Renal pelvis (tissue), 4 donors: ENCODE results near the gene NTRK2. TPM values are rescaled to one million over a fixed set of nuclear protein-coding genes. Genes with fewer than 3 reads are reported as not detected.
A peak's percentile ranks its signal among the peaks of the same experiment; 100 is the strongest.

ENCODE experiments used
- DNase-seq: peaks from one replicate; pipeline ENCODE4 v3.0.0-alpha.2; 2013
- polyA plus RNA-seq, 3 donors: library from polyadenylated mRNA; unstranded; fragments of 120-200 nt; gene quantifications; one replicate each; pipeline ENCODE4 v1.2.1, GENCODE V29; 2013; ENCODE audit not compliant: insufficient read length in 3 of 3

The NTRK2 gene
- polyA plus RNA-seq, 3 donors: 81.1 to 111 (median 97.1) TPM

DNA sequence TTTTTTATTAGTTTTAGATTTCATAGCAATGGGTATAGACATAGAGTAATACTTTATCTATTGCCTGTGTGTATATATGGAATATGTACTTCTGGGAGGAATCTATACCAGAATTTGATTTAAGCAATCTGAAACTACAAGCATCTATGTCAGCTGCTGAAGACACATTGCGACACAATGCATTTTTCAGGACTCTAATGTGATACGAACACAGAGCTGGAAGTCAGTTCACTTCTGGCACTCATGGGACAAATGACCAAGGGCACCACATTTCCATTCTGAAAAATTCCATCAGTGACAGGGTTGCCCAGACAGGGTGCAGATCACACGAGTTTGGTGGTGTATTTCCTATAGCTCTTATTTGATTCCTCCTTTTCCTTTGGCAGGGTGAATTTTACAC lies 259.5 kb downstream of the NTRK2 start:
- no peak for DNase-seq

DNA sequence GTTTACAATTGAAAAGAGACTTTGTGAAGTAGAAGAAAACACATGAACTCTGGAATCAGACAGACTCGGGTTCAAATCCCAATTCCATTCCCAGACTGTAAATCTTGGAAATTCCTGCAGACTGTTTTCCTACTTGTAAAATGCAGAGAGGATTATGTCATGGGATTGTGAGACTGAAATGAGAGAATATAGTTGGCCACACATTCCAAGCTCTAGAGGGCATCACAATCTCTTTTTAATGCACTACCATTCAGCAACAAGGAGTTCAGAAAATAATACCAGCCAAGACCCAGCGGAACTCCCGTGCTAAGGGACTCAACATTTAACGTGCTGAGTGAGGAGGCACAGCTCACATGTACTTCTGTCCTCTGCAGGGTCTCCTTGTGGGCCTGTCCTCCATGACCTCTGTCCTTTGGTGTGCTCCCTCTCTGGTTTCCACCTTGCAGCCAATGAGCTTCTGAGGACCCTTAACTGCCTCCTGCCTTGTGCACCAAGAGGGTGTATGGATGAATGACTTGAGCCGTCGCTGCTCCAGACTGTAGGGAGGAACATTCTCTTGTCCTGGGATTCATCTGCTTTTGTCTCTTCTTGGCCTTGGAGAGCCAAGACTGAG lies 263.5 kb downstream of the NTRK2 start:
- peak; percentile 56 for DNase-seq

DNA sequence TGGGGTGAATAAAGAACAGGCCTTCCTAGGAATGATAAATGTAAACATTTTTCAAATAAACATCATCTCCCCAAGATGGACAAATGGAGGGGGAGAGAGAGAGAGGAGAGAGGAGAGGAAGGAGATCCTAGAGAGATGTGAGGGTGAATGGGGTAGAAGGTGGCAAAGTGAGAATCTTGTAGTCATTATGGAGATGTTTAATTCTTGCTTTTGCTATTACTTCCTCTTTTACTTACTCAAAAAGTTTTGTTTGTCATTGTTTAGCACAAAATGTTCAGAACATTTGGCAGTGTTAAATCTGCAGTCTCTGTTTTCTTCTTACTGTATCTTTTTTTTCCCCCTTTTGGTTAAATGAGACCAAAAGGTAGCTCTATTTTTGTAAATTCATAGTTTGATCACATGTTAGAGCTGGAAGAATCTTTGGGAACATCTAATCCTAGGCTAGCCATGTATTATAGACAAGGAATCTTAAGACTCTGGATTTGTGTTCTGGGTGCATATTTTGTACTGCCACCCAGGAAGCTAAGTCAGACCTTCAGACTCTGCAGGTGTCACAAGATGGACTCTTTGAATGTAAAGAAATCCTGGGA lies 266.1 kb downstream of the NTRK2 start:
- no peak for DNase-seq

DNA sequence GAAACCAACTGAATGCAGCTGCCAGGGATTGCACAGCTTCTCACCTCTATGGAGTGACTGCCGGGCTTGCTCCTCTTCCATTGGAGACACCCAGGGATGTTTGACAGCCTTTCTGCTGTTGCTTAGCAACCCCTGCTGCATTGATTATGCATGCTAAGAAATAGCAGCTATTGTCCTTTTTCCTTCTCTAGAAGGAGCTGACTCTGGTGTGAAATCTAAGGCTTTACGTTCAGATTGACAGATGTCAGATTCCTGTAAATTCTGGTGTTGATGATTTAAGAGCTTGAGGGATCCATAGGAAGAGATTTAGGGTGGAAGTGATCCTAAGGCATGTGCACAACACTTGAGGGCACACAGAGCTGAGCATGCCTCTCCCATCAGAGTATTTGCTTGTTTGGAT lies 267.7 kb downstream of the NTRK2 start:
- DNase-seq: no peak

- no peak for DNase-seq
Measured at GRCh38 chr9:84937581-84937980, 268.1 kb downstream of the NTRK2 start.

DNA sequence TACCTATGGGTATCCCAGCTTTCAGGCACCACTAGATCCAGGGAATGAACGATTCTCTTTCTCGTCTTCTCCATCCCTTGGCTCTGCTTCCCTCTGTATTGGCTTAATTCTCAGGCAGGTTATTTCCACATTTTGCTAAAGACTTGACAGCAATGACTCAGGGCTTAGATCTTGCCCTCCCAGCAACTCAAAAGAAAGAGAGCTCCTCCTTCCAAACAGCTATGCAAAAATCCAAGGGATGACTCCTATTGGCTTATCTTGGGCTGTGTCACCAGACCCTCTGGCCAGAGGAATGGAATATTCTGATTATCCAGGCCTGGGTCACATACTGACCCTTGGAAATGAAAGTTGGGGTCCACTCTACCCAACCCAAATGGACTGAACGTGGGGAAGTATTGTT lies 270.2 kb downstream of the NTRK2 start:
- no peak for DNase-seq

DNA sequence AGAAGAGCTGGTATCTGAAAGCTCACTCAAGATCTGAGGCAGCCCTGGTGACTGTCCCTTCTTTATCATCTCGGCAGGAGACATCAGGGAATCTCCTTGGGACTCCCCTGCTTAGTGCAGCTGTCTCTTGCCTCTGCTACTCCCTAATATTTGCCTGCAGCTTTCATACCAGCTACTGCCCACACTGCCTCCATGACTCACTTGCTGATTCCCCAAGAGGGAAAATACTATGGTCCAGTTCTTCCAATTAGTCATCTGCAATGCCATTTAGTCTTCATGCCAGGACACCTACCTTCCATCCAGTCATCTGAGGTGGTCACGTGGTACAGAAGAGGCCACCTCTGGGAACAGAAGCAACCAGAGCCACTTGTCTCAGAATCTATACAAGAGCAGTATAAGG lies 270.8 kb downstream of the NTRK2 start:
- no peak for DNase-seq

DNA sequence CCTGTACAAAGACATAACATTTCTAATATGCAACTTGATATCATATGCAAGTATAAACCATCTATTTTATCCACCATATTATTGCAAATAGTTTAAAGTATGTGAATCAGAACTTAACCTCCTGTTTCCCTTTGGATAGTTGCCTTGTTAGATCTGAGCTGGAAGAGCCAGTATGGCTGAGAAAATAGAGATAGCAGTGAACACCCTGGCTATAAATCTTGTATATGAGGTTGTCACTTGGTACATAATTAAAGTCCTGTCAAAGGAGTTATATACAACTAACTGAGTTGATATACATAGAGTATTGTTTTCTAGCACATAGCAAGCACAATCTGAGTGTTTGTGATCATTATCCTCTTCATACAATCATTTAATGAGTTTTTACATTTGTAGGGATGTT lies 272.3 kb downstream of the NTRK2 start:
- DNase-seq: peak; percentile 38

DNA sequence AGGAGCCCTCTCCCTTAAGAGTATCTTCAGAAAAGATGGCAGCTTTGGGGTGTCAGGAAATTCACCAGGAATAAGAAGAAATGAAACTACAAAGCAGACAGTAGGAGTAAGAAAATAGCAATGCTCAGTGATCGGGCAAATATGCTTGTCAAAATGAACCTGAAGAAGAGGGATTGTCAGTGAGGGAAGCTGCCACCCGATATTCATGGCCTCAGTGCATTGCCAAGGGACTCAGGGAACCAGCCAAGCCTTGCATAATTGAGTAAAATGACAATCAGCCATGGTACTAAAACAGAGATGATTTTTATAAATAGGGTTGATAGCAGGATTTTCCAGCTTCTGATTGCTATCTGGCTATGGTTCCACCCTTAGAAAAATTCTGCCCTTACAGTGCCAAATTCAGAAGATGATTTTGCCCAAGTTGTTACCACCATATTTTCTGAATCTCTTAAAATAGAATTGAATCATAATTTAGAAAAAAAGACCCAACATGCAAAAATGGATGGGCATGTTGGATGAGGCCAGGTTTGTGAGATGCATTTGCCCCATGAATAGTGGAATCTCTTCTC lies 274.0 kb downstream of the NTRK2 start:
- no peak for DNase-seq

GRCh38 chr9:84945878-84946538 lies 276.5 kb downstream of the NTRK2 start:
- DNase-seq: no peak

DNA sequence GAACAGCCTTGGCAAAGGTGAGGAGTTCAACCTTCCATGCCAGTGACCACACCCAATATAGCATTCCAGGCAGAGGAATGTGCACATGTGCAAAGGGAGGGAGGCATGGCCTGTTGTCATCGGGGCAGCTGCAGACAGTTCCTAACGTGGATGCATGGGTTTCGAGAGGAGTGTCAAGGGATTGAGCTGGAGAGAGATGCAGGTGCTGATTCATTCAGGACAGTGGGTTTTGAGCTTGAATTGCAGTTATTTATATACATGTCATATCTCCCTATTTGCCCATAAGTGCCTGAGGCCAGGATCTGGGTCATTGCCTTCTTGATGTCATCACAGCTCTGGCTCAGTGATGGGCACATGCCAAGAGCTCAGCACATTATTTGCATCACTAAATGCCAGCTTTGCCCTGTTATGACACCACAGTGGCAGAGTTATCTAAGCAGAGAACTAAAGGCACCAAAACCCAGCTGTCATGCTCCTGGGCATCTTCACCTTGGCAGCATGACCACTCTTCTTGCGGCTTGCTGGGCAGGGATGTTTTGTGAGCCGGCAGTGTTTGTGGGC lies 278.0 kb downstream of the NTRK2 start:
- no peak for DNase-seq

DNA sequence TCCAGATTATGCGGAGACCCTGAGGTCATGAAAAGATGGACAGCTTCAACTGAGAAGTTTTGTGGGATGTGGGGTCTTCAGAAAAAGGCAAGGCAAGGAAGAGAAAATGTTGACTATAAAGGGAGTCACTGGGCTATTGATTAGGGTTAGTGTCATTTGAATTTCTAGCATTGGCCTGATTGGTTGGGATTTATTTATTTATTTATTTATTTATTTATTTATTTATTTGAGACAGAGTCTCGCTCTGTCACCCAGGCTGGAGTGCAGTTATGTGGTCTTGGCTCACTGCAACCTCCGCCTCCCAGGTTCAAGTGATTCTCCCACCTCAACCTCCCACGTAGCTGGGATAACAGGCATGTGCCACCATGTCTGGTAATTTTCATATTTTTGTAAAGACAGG lies 279.7 kb downstream of the NTRK2 start:
- no peak for DNase-seq

GRCh38 chr9:84949971-84950370 lies 280.4 kb downstream of the NTRK2 start:
- no peak for DNase-seq

GRCh38 chr9:84950879-84951811 lies 281.6 kb downstream of the NTRK2 start:
- no peak for DNase-seq

GRCh38 chr9:84953252-84953773 lies 283.8 kb downstream of the NTRK2 start:
- DNase-seq: no peak

DNA sequence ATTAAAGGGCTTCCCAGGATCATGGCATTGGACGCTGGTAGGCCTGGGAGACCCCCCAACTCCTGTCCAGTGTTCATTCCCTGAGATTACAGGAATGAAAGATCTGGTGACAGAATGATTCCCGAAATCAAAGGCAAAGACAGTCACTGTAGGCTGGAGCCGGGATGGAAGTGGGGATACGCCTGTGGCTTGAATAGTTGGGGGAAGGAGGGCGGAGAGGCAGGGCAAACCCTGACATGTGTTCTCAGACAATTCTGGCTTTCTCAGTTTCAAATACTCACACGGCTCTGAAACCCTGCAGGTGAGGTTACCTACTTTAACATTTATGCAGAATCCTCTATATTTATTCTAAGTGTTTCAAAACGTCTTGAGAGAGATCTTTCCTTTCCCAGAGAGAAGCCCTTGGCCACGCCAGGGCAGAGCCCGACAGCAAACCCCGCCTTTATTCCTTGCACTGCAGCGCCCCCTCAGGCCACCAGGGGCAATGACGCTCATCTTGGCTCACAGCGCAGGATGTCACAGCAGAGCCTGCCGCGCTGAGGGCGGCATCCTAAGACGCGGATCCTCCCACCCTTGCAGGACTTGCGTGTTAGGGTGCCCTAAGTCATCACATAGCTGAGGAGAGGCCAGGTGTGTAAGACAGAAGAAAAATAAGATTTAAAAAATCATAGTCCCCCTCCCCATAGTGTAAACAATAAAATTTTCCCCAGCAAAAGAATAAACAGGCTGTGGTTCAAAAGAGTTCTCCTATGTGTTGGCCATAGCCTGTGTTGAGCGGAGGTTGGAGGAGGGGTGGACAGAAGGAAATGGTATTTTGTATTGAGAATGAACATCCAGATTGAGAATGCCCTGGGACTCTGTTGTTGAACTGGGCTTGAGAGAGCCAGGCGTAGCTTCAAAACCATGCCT lies 284.5 kb downstream of the NTRK2 start:
- DNase-seq: peak; percentile 79

DNA sequence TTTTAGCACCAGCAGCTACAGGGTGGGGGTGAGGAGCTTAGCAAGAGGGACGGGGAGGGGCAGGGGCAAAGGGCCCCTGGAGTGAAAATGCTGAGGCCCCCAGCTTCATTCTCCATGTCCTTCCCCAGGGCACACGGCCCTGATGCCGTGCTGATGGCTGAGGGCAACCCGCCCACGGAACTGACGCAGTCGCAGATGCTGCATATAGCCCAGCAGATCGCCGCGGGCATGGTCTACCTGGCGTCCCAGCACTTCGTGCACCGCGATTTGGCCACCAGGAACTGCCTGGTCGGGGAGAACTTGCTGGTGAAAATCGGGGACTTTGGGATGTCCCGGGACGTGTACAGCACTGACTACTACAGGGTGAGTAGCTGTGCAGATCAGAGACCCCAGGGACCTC lies 285.6 kb downstream of the NTRK2 start:
- no peak for DNase-seq

DNA sequence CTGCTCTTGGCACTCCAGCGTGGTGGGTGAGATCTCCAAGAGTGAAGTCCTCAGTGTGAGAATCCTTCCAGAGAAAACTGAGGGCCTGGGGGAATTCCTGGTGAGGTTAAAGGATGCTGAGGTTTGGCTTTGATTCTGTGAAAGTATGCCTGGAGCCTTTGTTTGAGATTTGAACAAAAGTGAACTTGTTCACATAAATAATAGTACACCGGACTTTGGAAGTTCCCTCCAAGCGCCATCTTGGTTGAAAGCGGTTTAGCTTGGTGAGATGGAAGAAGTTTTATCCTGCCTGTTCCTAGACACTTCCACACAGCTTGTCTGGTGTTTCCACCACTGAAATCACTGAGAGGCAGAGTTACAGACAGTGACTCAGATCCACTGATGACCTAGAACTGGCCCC lies 286.4 kb downstream of the NTRK2 start:
- DNase-seq: no peak

DNA sequence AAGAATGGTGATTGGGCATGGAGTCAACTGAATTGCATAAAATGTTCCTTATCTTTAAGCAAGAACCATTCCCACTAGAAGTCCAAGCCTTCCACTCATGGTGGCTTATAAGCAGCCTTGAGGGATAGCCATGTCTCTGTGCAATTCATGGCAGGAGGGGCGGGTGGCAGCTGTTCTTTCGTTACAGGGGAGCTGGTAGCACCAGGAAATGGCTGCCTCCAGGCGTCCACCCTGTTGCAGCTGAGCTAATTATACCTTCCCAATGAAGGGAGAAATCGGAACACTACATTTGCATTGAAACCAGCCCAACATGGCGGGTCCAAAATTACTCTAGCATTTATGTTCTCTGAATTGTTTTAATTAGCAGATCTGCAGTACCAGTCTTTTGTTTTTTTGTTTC lies 289.8 kb downstream of the NTRK2 start:
- no peak for DNase-seq
